Activated naive CD4-positive, alpha-beta T cell treated with anti-CD3 and anti-CD28 coated beads for 36 hours (primary cell): ENCODE results near the gene STK11IP. TPM values are rescaled to one million over a fixed set of nuclear protein-coding genes. Genes with fewer than 3 reads are reported as not detected.

Experiments used
- CTCF ChIA-PET: fragments of 350-600 bp; sonication (Branson Sonifier 250); formaldehyde crosslinking; loops from one replicate; lab custom pipeline; 2021; ENCODE audit warnings: antibody characterized with exemption; lab: Charles Lee
- DNase-seq: peaks from one replicate; pipeline ENCODE4 v3.0.0-alpha.2; 2020
- H3K27ac Mint-ChIP-seq: one replicate; pipeline ENCODE4 v1.8.0; 2021; ENCODE audit warnings: mild to moderate bottlenecking, mixed read lengths
- H3K27me3 Mint-ChIP-seq: one replicate; pipeline ENCODE4 v1.8.0; 2021; ENCODE audit warnings: low read depth, mixed read lengths
- H3K36me3 Mint-ChIP-seq: one replicate; pipeline ENCODE4 v1.8.0; 2021; ENCODE audit warnings: low read depth, mixed read lengths
- H3K4me1 Mint-ChIP-seq: one replicate; pipeline ENCODE4 v1.8.0; 2021; ENCODE audit warnings: low read depth, mixed read lengths
- H3K4me3 Mint-ChIP-seq: one replicate; pipeline ENCODE4 v1.8.0; 2021; ENCODE audit warnings: mild to moderate bottlenecking, moderate library complexity, mixed read lengths
- H3K9me3 Mint-ChIP-seq: one replicate; pipeline ENCODE4 v1.8.0; 2021; ENCODE audit warnings: mixed read lengths
- intact Hi-C: fragments of 100-400 bp; cut with micrococcal nuclease; formaldehyde crosslinking; loops from one replicate; pipeline ENCODE4 v1.15.1; 2023
- microRNA-seq: library from miRNA; unstranded; fragments of <30 nt; microRNA quantifications from one replicate; pipeline ENCODE4 v1.2.0, GENCODE V29; 2022; ENCODE audit warnings: borderline microRNAs expressed, borderline replicate concordance
- total RNA-seq, 2 experiments: library from RNA; stranded (reverse); gene quantifications; one replicate each; pipeline ENCODE4 v1.2.3, GENCODE V29; 2021

Gene STK11IP
- total RNA-seq, 2 experiments from 2014 or later = 32.1 TPM

DNA sequence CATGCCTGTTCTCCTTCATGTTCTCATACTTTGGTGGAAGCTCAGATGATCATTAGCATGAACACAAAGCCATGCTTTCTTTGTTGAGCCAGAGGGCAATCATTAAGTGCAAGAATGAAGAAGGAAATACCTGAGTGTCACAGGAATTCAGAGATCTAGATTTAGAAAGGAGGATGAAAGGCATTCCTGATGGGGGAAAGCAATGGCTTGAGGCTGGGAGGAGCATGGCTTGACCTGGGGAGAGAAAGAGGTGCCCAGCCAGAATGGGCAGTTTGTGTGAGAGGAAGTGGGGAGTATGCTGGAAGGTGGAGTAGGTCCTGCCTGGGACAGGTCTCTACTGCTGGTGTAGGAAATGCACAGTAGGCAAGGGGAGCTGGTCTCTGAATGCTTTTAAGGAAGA, 64.9 kb downstream of the STK11IP start:
- Mint-ChIP-seq H3K4me3 (no peak overlapping the region), H3K27me3 (peaks cover 12% of the 10 kb centered on the region), H3K9me3 (peaks cover 4% of the 10 kb centered on the region), H3K36me3 (no peaks in the 10 kb centered on the region), H3K4me1 (no peaks in the 10 kb centered on the region), H3K27ac (no peak overlapping the region)
- no peak for DNase-seq
- CTCF ChIA-PET = interaction anchor here (1.1 kb wide), 1 partner anchor 102 kb away, joined by 5 read pairs; no protein-coding TSS in a partner anchor
- intact Hi-C loops = no loop called here

- CTCF ChIA-PET = interaction anchor here (1.1 kb wide), 1 partner anchor 103 kb away, joined by 5 read pairs; no protein-coding TSS in a partner anchor
- no peaks in the 10 kb centered on the region for H3K4me1 Mint-ChIP-seq
- H3K27me3 Mint-ChIP-seq = peaks cover 12% of the 10 kb centered on the region
- no peak overlapping the region for H3K4me3 Mint-ChIP-seq
- H3K27ac Mint-ChIP-seq = no peak overlapping the region
- intact Hi-C loops = no loop called here
- peaks cover 4% of the 10 kb centered on the region for H3K9me3 Mint-ChIP-seq
- no peak for DNase-seq
- no peaks in the 10 kb centered on the region for H3K36me3 Mint-ChIP-seq
Observed at GRCh38 chr2:219663116-219663762, 65.6 kb downstream of the STK11IP start.

- Mint-ChIP-seq H3K4me1 (no peaks in the 10 kb centered on the region), H3K36me3 (no peaks in the 10 kb centered on the region), H3K4me3 (no peak overlapping the region), H3K27ac (no peak overlapping the region), H3K27me3 (peaks cover 12% of the 10 kb centered on the region), H3K9me3 (peaks cover 4% of the 10 kb centered on the region)
- CTCF ChIA-PET = no interaction called here
- intact Hi-C loops = no loop called here
- no peak for DNase-seq
Observed at GRCh38 chr2:219664041-219664440, 66.4 kb downstream of the STK11IP start.

DNA sequence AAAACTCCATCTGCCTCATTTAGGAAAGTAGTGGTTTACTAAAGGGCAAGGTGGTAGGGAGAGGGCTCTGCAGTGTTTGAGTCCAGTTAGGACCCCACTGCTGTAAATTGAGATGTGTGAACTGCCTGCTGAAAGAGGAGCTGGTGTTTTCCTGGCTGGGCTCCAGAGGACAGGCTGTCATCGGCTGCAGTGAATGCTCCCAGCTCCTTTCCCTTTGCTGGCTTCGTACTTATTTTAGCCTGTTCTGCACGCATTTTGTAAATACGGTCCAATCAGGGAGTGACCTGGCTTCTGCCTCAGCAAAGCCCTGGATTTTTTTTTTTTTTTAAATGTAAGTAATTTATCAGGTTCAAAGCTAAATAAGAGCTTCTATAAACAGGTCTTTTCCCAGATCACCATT, 67.3 kb downstream of the STK11IP start:
- no peak for DNase-seq

GRCh38 chr2:219665926-219666325, 68.3 kb downstream of the STK11IP start:
- H3K36me3 Mint-ChIP-seq = no peaks in the 10 kb centered on the region
- intact Hi-C loops = no loop called here
- H3K9me3 Mint-ChIP-seq = peaks cover 2% of the 10 kb centered on the region
- H3K4me3 Mint-ChIP-seq = no peak overlapping the region
- H3K27ac Mint-ChIP-seq = no peak overlapping the region
- no peaks in the 10 kb centered on the region for H3K4me1 Mint-ChIP-seq
- H3K27me3 Mint-ChIP-seq = peaks cover 12% of the 10 kb centered on the region
- no peak for DNase-seq
- CTCF ChIA-PET = interaction anchor here (0.6 to 1.1 kb wide), 2 partner anchors 106 to 293 kb away, joined by 3 to 5 read pairs; no protein-coding TSS in a partner anchor

More for the DNA sequence above, 67.3 kb downstream of the STK11IP start:
- Mint-ChIP-seq H3K27ac (no peak overlapping the region), H3K4me1 (no peaks in the 10 kb centered on the region), H3K9me3 (peaks cover 4% of the 10 kb centered on the region), H3K4me3 (no peak overlapping the region), H3K27me3 (peaks cover 12% of the 10 kb centered on the region), H3K36me3 (no peaks in the 10 kb centered on the region)
- intact Hi-C loops = no loop called here
- CTCF ChIA-PET = interaction anchor here (0.6 to 1.1 kb wide), 2 partner anchors 8 to 105 kb away, joined by 3 to 5 read pairs; no protein-coding TSS in a partner anchor

Small RNA genes within 50 kb of the gene (microRNA-seq; reads per million reads assigned to microRNA genes)
- gene MIR3132 = not detected

Other genes starting within 250 kb of the STK11IP start
- gene DNPEP, start 209.9 kb upstream of the STK11IP start, total RNA-seq = 10 to 100 TPM; 67.1 to 74.2 TPM
- not detected for gene DES, start 179.5 kb upstream of the STK11IP start, total RNA-seq
- gene SPEG, start 163.0 kb upstream of the STK11IP start, total RNA-seq = 1 to 10 TPM; 1.3 to 1.4 TPM
- gene GMPPA, start 99.0 kb upstream of the STK11IP start, total RNA-seq = 10 to 100 TPM; 25.2 to 28.4 TPM
- not detected for gene ASIC4, start 83.4 kb upstream of the STK11IP start, total RNA-seq
- gene CHPF, start 54.0 kb upstream of the STK11IP start, total RNA-seq = 1 to 10 TPM; 8.5 to 9.0 TPM
- gene TMEM198, start 53.8 kb upstream of the STK11IP start, total RNA-seq = 1 to 10 TPM in 1 of 2 experiments, under 1 TPM in 1; 0.86 to 1.1 TPM
- gene OBSL1, start 26.3 kb upstream of the STK11IP start, total RNA-seq = 1 to 10 TPM; 1.5 to 1.6 TPM
- not detected for gene INHA, start 25.5 kb upstream of the STK11IP start, total RNA-seq
- gene SLC4A3, start 29.8 kb downstream of the STK11IP start, total RNA-seq = not detected